ENCODE results near the gene PRTG. TPM values are rescaled to one million over a fixed set of nuclear protein-coding genes. Genes with fewer than 3 reads are reported as not detected.

PRTG gene
- total and polyA plus RNA-seq, 10 of the 15 experiments (the other 5 are each of a cell fraction or from before 2014, with no cell fraction given) = under 0.01 to 0.25 TPM; not detected in 8

- no peak for TF ChIP-seq ZNF24 (IDR thresholded peaks at IDR 0.05)
- TF ChIP-seq EP300 (IDR thresholded peaks at IDR 0.05; ENCODE audit: borderline replicate concordance in 1 of 2, control insufficient read depth in 1 of 2, low read depth in 2 of 2, low read length in 2 of 2) = no peak
- TF ChIP-seq, protein P1, sequence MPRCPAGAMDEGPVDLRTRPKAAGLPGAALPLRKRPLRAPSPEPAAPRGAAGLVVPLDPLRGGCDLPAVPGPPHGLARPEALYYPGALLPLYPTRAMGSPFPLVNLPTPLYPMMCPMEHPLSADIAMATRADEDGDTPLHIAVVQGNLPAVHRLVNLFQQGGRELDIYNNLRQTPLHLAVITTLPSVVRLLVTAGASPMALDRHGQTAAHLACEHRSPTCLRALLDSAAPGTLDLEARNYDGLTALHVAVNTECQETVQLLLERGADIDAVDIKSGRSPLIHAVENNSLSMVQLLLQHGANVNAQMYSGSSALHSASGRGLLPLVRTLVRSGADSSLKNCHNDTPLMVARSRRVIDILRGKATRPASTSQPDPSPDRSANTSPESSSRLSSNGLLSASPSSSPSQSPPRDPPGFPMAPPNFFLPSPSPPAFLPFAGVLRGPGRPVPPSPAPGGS (IDR thresholded peaks at IDR 0.05; ENCODE audit: borderline replicate concordance, insufficient read depth, low read depth, low read length, poor library complexity, severe bottlenecking) = no peak
- TF ChIP-seq, protein P2, sequence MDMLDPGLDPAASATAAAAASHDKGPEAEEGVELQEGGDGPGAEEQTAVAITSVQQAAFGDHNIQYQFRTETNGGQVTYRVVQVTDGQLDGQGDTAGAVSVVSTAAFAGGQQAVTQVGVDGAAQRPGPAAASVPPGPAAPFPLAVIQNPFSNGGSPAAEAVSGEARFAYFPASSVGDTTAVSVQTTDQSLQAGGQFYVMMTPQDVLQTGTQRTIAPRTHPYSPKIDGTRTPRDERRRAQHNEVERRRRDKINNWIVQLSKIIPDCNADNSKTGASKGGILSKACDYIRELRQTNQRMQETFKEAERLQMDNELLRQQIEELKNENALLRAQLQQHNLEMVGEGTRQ (IDR thresholded peaks at IDR 0.05; ENCODE audit: borderline replicate concordance, low read depth, low read length) = no peak
These were observed 3.3 kb downstream of the PRTG start (continued) for GRCh38 chr15:55739641-55740040.

- ATAC-seq (no peak), DNase-seq (ENCODE audit: low read depth, low spot score) (no peak), FAIRE-seq (no peak)
- BruUV-seq (replicated peaks) = no TSS peak
- CTCF ChIA-PET = no interaction called here
- SMC1A ChIA-PET (ENCODE audit: uncharacterized antibody, unreplicated experiment) = no interaction called here
- H3K4me3 ChIP-seq = no peak overlapping the region
- no peaks in the 10 kb centered on the region for H3K4me1 ChIP-seq (ENCODE audit: control insufficient read depth, insufficient read depth, low read length)
- H3K27me3 ChIP-seq (replicated peaks in 1 of 2; ENCODE audit: control insufficient read depth in 2 of 2, insufficient read depth in 2 of 2, low read length in 1 of 2) = peaks cover 6 to 16% of the 10 kb centered on the region in 2 experiments
- RAD21 ChIA-PET (ENCODE audit: unreplicated experiment) = no interaction called here
- H3K79me2 ChIP-seq (ENCODE audit: control insufficient read depth, insufficient read depth, low read length) = no peaks in the 10 kb centered on the region
- in situ Hi-C loops (cut with MboI) (no loop called here), intact Hi-C loops (cut with micrococcal nuclease; ENCODE audit: unreplicated experiment) (no loop called here)
- POLR2A ChIA-PET = no interaction called here
- no peak overlapping the region for H3K27ac ChIP-seq (ENCODE audit: control insufficient read depth, insufficient read depth)
- no peaks in the 10 kb centered on the region for H3K9me3 ChIP-seq (replicated peaks; ENCODE audit: control insufficient read depth, insufficient read depth, low read length)
- no peak overlapping the region for H2AFZ ChIP-seq (ENCODE audit: control insufficient read depth, low read depth, low read length)
- no peaks in the 10 kb centered on the region for H4K20me1 ChIP-seq (ENCODE audit: control insufficient read depth, insufficient read depth)
- H3K4me2 ChIP-seq (ENCODE audit: control insufficient read depth, insufficient read depth) = no peak overlapping the region
- no peak overlapping the region for H3K9ac ChIP-seq (ENCODE audit: control insufficient read depth, insufficient read depth, low read length)
- no peaks in the 10 kb centered on the region for H3K36me3 ChIP-seq (ENCODE audit: control insufficient read depth in 2 of 2, insufficient read depth in 2 of 2, low read length in 1 of 2)
- WGBS (ENCODE audit: insufficient coverage, insufficient replicate concordance, low lambda C conversion rate, missing lambda C conversion rate) = 0% methylated on average over 1 of the region's 1 CpG
- no peak for TF ChIP-seq NFXL1 (IDR thresholded peaks at IDR 0.05; ENCODE audit: borderline replicate concordance)
- no peak for TF ChIP-seq E2F8 (IDR thresholded peaks at IDR 0.05; ENCODE audit: low read depth, partially characterized antibody)
- no peak for TF ChIP-seq RFX5 (IDR thresholded peaks at IDR 0.05; ENCODE audit: low read depth, low read length)
- TF ChIP-seq BCL11A (IDR thresholded peaks at IDR 0.05; ENCODE audit: low read depth, low read length) = no peak
- TF ChIP-seq POU2F2 (IDR thresholded peaks at IDR 0.05; ENCODE audit: borderline replicate concordance, low read depth, low read length) = no peak
- TF ChIP-seq, protein P3, sequence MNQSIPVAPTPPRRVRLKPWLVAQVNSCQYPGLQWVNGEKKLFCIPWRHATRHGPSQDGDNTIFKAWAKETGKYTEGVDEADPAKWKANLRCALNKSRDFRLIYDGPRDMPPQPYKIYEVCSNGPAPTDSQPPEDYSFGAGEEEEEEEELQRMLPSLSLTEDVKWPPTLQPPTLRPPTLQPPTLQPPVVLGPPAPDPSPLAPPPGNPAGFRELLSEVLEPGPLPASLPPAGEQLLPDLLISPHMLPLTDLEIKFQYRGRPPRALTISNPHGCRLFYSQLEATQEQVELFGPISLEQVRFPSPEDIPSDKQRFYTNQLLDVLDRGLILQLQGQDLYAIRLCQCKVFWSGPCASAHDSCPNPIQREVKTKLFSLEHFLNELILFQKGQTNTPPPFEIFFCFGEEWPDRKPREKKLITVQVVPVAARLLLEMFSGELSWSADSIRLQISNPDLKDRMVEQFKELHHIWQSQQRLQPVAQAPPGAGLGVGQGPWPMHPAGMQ (IDR thresholded peaks at IDR 0.05; ENCODE audit: borderline replicate concordance) = no peak
- TF ChIP-seq MLLT1 (IDR thresholded peaks at IDR 0.05) = no peak
- no peak for TF ChIP-seq ZNF217 (IDR thresholded peaks at IDR 0.05)
- TF ChIP-seq, protein P2 (IDR thresholded peaks at IDR 0.05; ENCODE audit: borderline replicate concordance, low read depth, low read length) = no peak
- no peak for TF ChIP-seq SMC3 (IDR thresholded peaks at IDR 0.05; ENCODE audit: borderline replicate concordance, low read length)
These were observed 4.2 kb downstream of the PRTG start for GRCh38 chr15:55738715-55739114.
